HL-60 (cell line): ENCODE measurements around the gene ZNF862.

Source experiments
- CTCF ChIP-seq: IDR thresholded peaks from one replicate; pipeline ENCODE4 v1.5.1; 2011; ENCODE audit warnings: low read length, control low read depth, inconsistent platforms; ENCODE audit not compliant: insufficient read depth
- SPI1 ChIP-seq: IDR thresholded peaks from 2 replicates; pipeline ENCODE4 v1.6.1; 2012; ENCODE audit warnings: low read depth, mild to moderate bottlenecking, borderline replicate concordance

- TF ChIP-seq CTCF (no peak), SPI1 (no peak)
These were observed 6.3 kb downstream of the ZNF862 start for GRCh38 chr7:149844445-149844844.
